ENCODE measurements around the gene LHFPL2. TPM values are rescaled to one million over a fixed set of nuclear protein-coding genes. Genes with fewer than 3 reads are reported as not detected.

LHFPL2 gene
- polyA plus RNA-seq, 3 donors, result 3.7 to 11.6 (median 7.3) TPM

DNA sequence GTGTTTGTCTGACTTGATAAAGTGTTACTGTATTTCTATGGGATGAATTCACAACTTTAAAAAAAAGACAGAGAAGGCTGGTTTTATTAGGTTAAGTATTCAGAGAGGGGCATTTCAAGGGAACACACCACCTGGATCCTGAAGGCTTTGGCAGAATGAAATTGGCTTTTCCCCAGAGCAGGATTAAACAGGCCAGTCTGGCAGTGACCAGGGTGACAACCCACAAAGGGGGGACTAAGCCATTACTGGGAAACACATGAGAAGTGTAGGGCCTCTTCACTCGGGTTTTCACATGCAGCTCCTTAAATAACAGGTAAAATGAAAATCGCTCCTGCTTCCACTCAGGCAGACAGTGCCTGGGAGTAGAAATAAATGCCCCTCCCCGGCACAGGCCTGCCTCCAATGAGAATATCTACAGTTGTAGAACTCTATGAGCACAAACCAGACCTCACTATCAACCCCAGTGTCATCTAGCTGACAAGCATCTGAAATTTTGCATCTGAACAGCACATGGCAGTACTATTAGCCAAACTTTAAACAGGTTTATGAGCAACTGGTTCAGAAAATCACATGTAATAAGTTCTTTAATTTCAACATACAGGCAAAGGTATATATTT, 85.8 kb downstream of the LHFPL2 start:
- intact Hi-C loops (cut with micrococcal nuclease), result no loop called here
- no peak overlapping the region for H3K4me3 ChIP-seq (replicated peaks in 1 of 3; ENCODE audit: low read depth in 2 of 3, low read length in 3 of 3)
- no peak overlapping the region for H2AFZ ChIP-seq (ENCODE audit: insufficient read depth, low read depth, low read length, poor library complexity, severe bottlenecking)
- H3K36me3 Mint-ChIP-seq, result no peaks in the 10 kb centered on the region
- H3K4me1 Mint-ChIP-seq, result peaks cover 17% of the 10 kb centered on the region
- H3K36me3 ChIP-seq (replicated peaks in 1 of 2; ENCODE audit: control insufficient read depth in 1 of 2, insufficient read depth in 2 of 2, low read length in 2 of 2), result no peaks in the 10 kb centered on the region
- H3K9me3 Mint-ChIP-seq, result peaks cover 0 to 6% (median 2%) of the 10 kb centered on the region in 7 donors
- H3K27ac ChIP-seq (ENCODE audit: low read depth in 1 of 2, low read length in 2 of 2), result no peak overlapping the region
- WGBS (ENCODE audit: insufficient coverage), result 100% methylated on average over 3 of the region's 3 CpGs
- no peak overlapping the region for H3K4me3 Mint-ChIP-seq
- no peaks in the 10 kb centered on the region for H3K27me3 ChIP-seq (ENCODE audit: control insufficient read depth in 2 of 2, insufficient read depth in 2 of 2, low read length in 2 of 2)
- TF ChIP-seq, protein P1, sequence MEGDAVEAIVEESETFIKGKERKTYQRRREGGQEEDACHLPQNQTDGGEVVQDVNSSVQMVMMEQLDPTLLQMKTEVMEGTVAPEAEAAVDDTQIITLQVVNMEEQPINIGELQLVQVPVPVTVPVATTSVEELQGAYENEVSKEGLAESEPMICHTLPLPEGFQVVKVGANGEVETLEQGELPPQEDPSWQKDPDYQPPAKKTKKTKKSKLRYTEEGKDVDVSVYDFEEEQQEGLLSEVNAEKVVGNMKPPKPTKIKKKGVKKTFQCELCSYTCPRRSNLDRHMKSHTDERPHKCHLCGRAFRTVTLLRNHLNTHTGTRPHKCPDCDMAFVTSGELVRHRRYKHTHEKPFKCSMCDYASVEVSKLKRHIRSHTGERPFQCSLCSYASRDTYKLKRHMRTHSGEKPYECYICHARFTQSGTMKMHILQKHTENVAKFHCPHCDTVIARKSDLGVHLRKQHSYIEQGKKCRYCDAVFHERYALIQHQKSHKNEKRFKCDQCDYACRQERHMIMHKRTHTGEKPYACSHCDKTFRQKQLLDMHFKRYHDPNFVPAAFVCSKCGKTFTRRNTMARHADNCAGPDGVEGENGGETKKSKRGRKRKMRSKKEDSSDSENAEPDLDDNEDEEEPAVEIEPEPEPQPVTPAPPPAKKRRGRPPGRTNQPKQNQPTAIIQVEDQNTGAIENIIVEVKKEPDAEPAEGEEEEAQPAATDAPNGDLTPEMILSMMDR (IDR thresholded peaks at IDR 0.05), result no peak
- no peak overlapping the region for H3K4me2 ChIP-seq (replicated peaks; ENCODE audit: extremely low read depth, low read length, poor library complexity, severe bottlenecking)
- H4K20me1 ChIP-seq (ENCODE audit: insufficient read depth, low read length), result no peaks in the 10 kb centered on the region
- H3K27me3 Mint-ChIP-seq (ENCODE audit: low read depth in 3 of 3), result peaks cover under 1 to 2% (median 1%) of the 10 kb centered on the region in 3 donors
- no peak overlapping the region for H3K27ac Mint-ChIP-seq
- H3K4me1 ChIP-seq (ENCODE audit: control insufficient read depth in 1 of 2, insufficient read depth in 2 of 2, low read length in 2 of 2), result peaks cover 3 to 15% of the 10 kb centered on the region in 2 donors
- no peak for DNase-seq
- no peaks in the 10 kb centered on the region for H3K79me2 ChIP-seq (ENCODE audit: insufficient read depth, low read length)
- no peaks in the 10 kb centered on the region for H3K9me3 ChIP-seq (replicated peaks in 1 of 2; ENCODE audit: control insufficient read depth in 1 of 2, insufficient read depth in 1 of 2, low read length in 2 of 2)
- H3K9ac ChIP-seq (ENCODE audit: insufficient read depth, low read length, poor library complexity, severe bottlenecking), result no peak overlapping the region

DNA sequence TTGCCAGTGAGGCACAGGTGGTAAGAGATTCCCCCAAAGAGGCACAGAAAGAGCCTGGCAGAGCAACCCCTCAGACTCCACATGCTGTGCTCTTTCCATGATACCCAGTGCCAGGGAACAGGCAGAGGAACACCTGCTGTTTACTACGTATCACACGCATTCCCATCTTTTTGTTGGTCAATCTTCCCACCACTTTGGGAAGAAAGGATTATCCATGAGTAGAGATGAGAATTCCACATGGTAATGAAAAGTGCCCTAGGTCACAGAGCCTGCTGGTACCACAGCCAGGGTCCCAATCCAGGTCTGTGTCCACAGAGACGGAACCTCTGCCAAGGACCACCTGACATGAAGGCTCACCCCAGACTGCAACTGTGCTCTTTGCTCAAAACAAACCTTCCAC, 86.6 kb downstream of the LHFPL2 start:
- TF ChIP-seq, protein P1 (IDR thresholded peaks at IDR 0.05), result no peak
- no peak overlapping the region for H3K4me2 ChIP-seq (replicated peaks; ENCODE audit: extremely low read depth, low read length, poor library complexity, severe bottlenecking)
- H3K27me3 ChIP-seq (ENCODE audit: control insufficient read depth in 2 of 2, insufficient read depth in 2 of 2, low read length in 2 of 2), result no peaks in the 10 kb centered on the region
- H3K27me3 Mint-ChIP-seq (ENCODE audit: low read depth in 3 of 3), result peaks cover 1 to 4% (median 2%) of the 10 kb centered on the region in 3 donors
- H3K4me1 Mint-ChIP-seq, result peaks cover 9% of the 10 kb centered on the region
- H3K9ac ChIP-seq (ENCODE audit: insufficient read depth, low read length, poor library complexity, severe bottlenecking), result no peak overlapping the region
- no peaks in the 10 kb centered on the region for H3K36me3 Mint-ChIP-seq
- no peak overlapping the region for H3K27ac ChIP-seq (ENCODE audit: low read depth in 1 of 2, low read length in 2 of 2)
- H3K4me3 ChIP-seq (replicated peaks in 1 of 3; ENCODE audit: low read depth in 2 of 3, low read length in 3 of 3), result no peak overlapping the region
- H2AFZ ChIP-seq (ENCODE audit: insufficient read depth, low read depth, low read length, poor library complexity, severe bottlenecking), result no peak overlapping the region
- peaks cover 3 to 7% of the 10 kb centered on the region in 2 donors for H3K4me1 ChIP-seq (ENCODE audit: control insufficient read depth in 1 of 2, insufficient read depth in 2 of 2, low read length in 2 of 2)
- 100% methylated on average over 1 of the region's 3 CpGs for WGBS (ENCODE audit: insufficient coverage)
- H3K27ac Mint-ChIP-seq, result no peak overlapping the region
- H3K9me3 Mint-ChIP-seq, result peaks cover 0 to 6% (median 2%) of the 10 kb centered on the region in 7 donors
- no peaks in the 10 kb centered on the region for H3K36me3 ChIP-seq (replicated peaks in 1 of 2; ENCODE audit: control insufficient read depth in 1 of 2, insufficient read depth in 2 of 2, low read length in 2 of 2)
- DNase-seq, result no peak
- H3K79me2 ChIP-seq (ENCODE audit: insufficient read depth, low read length), result no peaks in the 10 kb centered on the region
- no peaks in the 10 kb centered on the region for H4K20me1 ChIP-seq (ENCODE audit: insufficient read depth, low read length)
- intact Hi-C loops (cut with micrococcal nuclease), result no loop called here
- H3K9me3 ChIP-seq (replicated peaks in 1 of 2; ENCODE audit: control insufficient read depth in 1 of 2, insufficient read depth in 1 of 2, low read length in 2 of 2), result no peaks in the 10 kb centered on the region
- H3K4me3 Mint-ChIP-seq, result no peak overlapping the region

Data from CD14-positive monocyte (primary cell).